Measurements from ENCODE around the gene GRPEL1. TPM values are rescaled to one million over a fixed set of nuclear protein-coding genes. Genes with fewer than 3 reads are reported as not detected.

The GRPEL1 gene
- total RNA-seq, 1 donor from 2014 or later: 11.0 TPM

DNA sequence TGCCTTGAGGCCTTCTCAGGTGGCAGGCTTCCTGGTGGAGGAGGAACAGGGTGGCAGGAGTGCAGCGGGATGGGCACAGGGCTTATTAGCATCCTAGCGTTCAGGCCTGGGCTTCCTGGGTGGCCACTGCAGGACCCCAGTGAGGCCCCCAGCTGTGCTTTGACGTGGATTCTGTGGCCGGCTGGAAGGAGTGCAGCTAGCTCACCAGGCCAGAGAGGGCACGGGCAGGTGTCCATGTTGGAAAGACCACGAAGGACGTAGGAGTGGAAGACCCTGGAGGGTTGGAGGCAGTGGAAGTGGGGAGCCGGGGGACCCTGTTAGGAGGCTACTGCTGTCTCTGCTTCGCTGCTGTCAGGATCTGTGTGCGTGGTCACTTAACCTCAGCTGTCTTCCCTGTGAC is 37.9 kb downstream of the GRPEL1 start:
- Histone ChIP-seq H3K27ac (no peak overlapping the region), H3K4me3 (no peak overlapping the region), H3K27me3 (no peaks in the 10 kb centered on the region), H3K9me3 (no peaks in the 10 kb centered on the region), H3K36me3 (peaks cover 0 to 43% of the 10 kb centered on the region in 2 donors), H3K4me1 (peaks cover 4% of the 10 kb centered on the region)
- DNase-seq (ENCODE audit: extremely low spot score in 2 of 2): no peak
- intact Hi-C loops (cut with DNase I): no loop called here
- TF ChIP-seq POLR2A (IDR thresholded peaks at IDR 0.05): no peak
- TF ChIP-seq POLR2AphosphoS5 (IDR thresholded peaks at IDR 0.05; ENCODE audit: insufficient read depth in 1 of 2, low read depth in 1 of 2): no peak
- TF ChIP-seq, protein P1, sequence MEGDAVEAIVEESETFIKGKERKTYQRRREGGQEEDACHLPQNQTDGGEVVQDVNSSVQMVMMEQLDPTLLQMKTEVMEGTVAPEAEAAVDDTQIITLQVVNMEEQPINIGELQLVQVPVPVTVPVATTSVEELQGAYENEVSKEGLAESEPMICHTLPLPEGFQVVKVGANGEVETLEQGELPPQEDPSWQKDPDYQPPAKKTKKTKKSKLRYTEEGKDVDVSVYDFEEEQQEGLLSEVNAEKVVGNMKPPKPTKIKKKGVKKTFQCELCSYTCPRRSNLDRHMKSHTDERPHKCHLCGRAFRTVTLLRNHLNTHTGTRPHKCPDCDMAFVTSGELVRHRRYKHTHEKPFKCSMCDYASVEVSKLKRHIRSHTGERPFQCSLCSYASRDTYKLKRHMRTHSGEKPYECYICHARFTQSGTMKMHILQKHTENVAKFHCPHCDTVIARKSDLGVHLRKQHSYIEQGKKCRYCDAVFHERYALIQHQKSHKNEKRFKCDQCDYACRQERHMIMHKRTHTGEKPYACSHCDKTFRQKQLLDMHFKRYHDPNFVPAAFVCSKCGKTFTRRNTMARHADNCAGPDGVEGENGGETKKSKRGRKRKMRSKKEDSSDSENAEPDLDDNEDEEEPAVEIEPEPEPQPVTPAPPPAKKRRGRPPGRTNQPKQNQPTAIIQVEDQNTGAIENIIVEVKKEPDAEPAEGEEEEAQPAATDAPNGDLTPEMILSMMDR (IDR thresholded peaks at IDR 0.05): no peak

GRCh38 chr4:7029212-7029611 is 38.7 kb downstream of the GRPEL1 start:
- Histone ChIP-seq H3K4me3 (no peak overlapping the region), H3K27ac (no peak overlapping the region), H3K4me1 (no peaks in the 10 kb centered on the region), H3K9me3 (no peaks in the 10 kb centered on the region), H3K36me3 (peaks cover 0 to 44% of the 10 kb centered on the region in 2 donors), H3K27me3 (no peaks in the 10 kb centered on the region)
- intact Hi-C loops (cut with DNase I): no loop called here
- TF ChIP-seq POLR2AphosphoS5 (IDR thresholded peaks at IDR 0.05; ENCODE audit: insufficient read depth in 1 of 2, low read depth in 1 of 2): no peak
- no peak for TF ChIP-seq POLR2A (IDR thresholded peaks at IDR 0.05)
- TF ChIP-seq, protein P1 (IDR thresholded peaks at IDR 0.05): no peak
- no peak for DNase-seq (ENCODE audit: extremely low spot score in 2 of 2)

DNA sequence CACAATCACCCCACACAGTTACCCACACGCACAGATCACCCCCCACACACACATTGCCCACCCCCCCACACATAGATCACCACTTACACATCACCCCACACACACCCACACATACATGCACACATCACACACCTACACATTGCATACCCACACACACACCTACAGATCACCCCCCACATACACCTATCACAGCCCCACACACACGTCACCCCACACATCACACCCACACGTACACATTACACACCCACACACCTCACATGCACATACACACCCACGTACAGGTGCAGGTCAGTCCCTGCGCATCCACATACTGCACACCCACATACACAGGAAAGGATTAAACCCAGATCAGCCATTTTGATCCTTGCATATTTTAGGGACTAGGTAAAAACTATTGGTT is 40.0 kb downstream of the GRPEL1 start:
- H3K4me3 ChIP-seq: no peak overlapping the region
- H3K4me1 ChIP-seq: no peaks in the 10 kb centered on the region
- H3K36me3 ChIP-seq: peaks cover 0 to 55% of the 10 kb centered on the region in 2 donors
- intact Hi-C loops (cut with DNase I): no loop called here
- TF ChIP-seq POLR2AphosphoS5 (IDR thresholded peaks at IDR 0.05; ENCODE audit: insufficient read depth in 1 of 2, low read depth in 1 of 2): no peak
- TF ChIP-seq POLR2A (IDR thresholded peaks at IDR 0.05): no peak
- TF ChIP-seq, protein P1 (IDR thresholded peaks at IDR 0.05): no peak
- DNase-seq (ENCODE audit: extremely low spot score in 2 of 2): no peak
- no peaks in the 10 kb centered on the region for H3K27me3 ChIP-seq
- no peak overlapping the region for H3K27ac ChIP-seq
- no peaks in the 10 kb centered on the region for H3K9me3 ChIP-seq

DNA sequence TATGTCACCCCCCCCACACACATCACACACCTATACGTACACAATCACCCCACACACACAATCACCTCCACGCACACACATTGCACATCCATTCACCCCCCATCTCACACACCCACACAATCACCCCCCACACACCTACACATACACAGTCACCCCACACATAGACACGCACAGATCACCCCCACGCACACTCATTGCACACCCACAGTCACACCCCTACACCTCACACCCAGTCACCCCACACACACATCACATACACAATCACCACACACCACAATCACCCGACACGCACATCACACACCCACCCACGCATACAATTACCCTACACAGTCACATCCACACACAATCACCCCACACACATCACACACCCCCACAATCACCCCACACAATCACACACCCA is 40.6 kb downstream of the GRPEL1 start:
- Histone ChIP-seq H3K27me3 (no peaks in the 10 kb centered on the region), H3K36me3 (peaks cover 0 to 59% of the 10 kb centered on the region in 2 donors), H3K4me1 (no peaks in the 10 kb centered on the region), H3K9me3 (no peaks in the 10 kb centered on the region), H3K4me3 (no peak overlapping the region), H3K27ac (no peak overlapping the region)
- intact Hi-C loops (cut with DNase I): no loop called here
- DNase-seq (ENCODE audit: extremely low spot score in 2 of 2): no peak
- TF ChIP-seq, protein P1 (IDR thresholded peaks at IDR 0.05): no peak
- TF ChIP-seq POLR2A (IDR thresholded peaks at IDR 0.05) (no peak), POLR2AphosphoS5 (IDR thresholded peaks at IDR 0.05; ENCODE audit: insufficient read depth in 1 of 2, low read depth in 1 of 2) (no peak)

DNA sequence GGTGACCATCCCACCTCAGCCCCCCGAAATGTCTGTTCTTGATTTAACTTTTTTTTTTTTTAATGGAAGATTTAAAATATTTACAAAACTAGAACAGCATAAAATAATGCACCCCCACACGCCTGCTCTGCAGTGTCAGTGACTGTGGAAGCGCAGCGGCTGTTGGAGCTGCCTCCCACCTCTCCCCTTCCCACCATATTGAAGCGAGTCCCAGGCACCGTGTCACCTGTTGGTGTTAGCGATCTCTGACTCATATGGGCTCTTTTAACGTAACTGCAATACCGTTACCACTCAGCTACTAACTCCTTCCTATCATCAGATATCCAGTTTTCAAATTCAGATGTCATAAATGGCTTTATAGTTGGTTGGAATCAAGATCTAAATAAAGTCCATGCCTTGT is 41.8 kb downstream of the GRPEL1 start:
- no peak for TF ChIP-seq POLR2AphosphoS5 (IDR thresholded peaks at IDR 0.05; ENCODE audit: insufficient read depth in 1 of 2, low read depth in 1 of 2)
- TF ChIP-seq, protein P1 (IDR thresholded peaks at IDR 0.05): no peak
- TF ChIP-seq POLR2A (IDR thresholded peaks at IDR 0.05): no peak
- no peak overlapping the region for H3K27ac ChIP-seq
- H3K36me3 ChIP-seq: peaks cover 0 to 48% of the 10 kb centered on the region in 2 donors
- H3K27me3 ChIP-seq: no peaks in the 10 kb centered on the region
- H3K9me3 ChIP-seq: no peaks in the 10 kb centered on the region
- no peak overlapping the region for H3K4me3 ChIP-seq
- intact Hi-C loops (cut with DNase I): no loop called here
- DNase-seq (ENCODE audit: extremely low spot score in 2 of 2): no peak
- H3K4me1 ChIP-seq: no peaks in the 10 kb centered on the region

Data from vagina (tissue), 2 donors.